Measurements from ENCODE around the gene C18orf63. TPM values are rescaled to one million over a fixed set of nuclear protein-coding genes. Genes with fewer than 3 reads are reported as not detected.

Gene C18orf63
- total RNA-seq, 2 experiments from 2014 or later: not detected

DNA sequence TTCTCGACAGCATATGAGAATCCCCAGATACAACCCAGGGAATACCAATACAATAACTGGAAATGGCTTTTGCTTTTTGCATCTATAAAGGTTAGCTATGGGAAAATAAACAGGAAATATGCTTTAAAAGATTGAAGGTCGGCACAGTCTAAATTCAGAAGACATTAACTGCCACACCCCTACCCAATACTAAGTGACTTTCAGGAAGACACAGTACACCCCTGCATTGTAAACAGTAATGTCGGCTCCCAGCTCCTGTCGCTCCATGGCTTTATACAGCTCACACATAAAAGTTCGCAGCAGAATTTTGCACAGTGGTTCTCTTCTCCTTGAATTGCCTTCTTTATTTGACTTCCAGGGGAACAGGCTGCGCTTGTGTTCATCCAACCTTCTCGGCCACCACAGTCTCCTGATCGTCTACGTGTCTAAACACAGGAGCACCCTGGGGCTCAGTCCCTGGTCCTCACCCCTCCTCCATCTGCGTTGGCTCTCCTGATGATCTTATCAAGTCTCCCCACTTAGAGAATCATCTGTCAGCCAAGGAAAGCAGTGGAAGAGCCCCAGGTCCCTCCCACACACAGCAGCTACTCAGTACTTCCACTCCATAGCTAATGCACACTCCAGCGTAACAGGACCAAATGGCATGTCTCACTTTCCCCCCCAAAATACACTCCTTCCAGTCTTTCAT lies 46.6 kb upstream of the C18orf63 start:
- POLR2A ChIA-PET: no interaction called here

DNA sequence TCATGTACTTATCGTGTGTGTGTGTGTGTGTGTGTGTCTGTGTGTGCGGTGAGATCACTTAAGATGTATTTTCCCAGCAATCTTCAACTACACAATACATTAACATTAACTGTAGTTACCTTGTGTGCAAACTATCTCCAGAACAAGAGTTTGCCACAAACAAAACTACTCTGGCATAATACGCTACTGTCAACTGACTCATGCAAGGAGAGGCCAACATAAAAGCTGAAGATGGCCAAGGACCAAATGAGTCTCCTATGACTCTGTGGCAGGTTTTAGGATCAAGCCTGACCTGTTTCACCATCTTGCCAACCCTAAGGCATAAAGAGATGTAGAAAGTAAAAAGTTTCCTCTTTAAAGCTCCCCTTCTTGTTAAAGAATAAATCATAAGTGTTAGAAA lies 44.0 kb upstream of the C18orf63 start:
- Histone ChIP-seq H3K4me1 (ENCODE audit: insufficient read depth, low read length, poor library complexity, severe bottlenecking) (no peaks in the 10 kb centered on the region), H2AFZ (ENCODE audit: low read length) (no peak overlapping the region), H3K79me2 (ENCODE audit: insufficient read depth, low read depth, low read length) (no peaks in the 10 kb centered on the region), H3K36me3 (ENCODE audit: insufficient read depth, low read length) (no peaks in the 10 kb centered on the region), H3K27ac (ENCODE audit: low read depth, low read length, poor library complexity, severe bottlenecking) (no peak overlapping the region), H3K9me2 (ENCODE audit: insufficient read depth, low read length) (no peaks in the 10 kb centered on the region), H3K9me3 (ENCODE audit: low read length) (no peaks in the 10 kb centered on the region), H3K4me3 (ENCODE audit: low read depth, low read length, poor library complexity, severe bottlenecking) (no peak overlapping the region), H3K4me2 (ENCODE audit: low read length) (no peak overlapping the region), H4K20me1 (ENCODE audit: insufficient read depth, low read length) (no peaks in the 10 kb centered on the region)
- POLR2A ChIA-PET: interaction anchor here (0.6 kb wide), 1 partner anchor 107 kb away, joined by 3 read pairs; no protein-coding TSS in a partner anchor
- intact Hi-C loops (cut with micrococcal nuclease; ENCODE audit: unreplicated experiment): no loop called here
- BruUV-seq (replicated peaks): no TSS peak
- CTCF ChIA-PET (ENCODE audit: unreplicated experiment): no interaction called here
- DNase-seq (ENCODE audit: low spot score): no peak
- TF ChIP-seq, protein P1, sequence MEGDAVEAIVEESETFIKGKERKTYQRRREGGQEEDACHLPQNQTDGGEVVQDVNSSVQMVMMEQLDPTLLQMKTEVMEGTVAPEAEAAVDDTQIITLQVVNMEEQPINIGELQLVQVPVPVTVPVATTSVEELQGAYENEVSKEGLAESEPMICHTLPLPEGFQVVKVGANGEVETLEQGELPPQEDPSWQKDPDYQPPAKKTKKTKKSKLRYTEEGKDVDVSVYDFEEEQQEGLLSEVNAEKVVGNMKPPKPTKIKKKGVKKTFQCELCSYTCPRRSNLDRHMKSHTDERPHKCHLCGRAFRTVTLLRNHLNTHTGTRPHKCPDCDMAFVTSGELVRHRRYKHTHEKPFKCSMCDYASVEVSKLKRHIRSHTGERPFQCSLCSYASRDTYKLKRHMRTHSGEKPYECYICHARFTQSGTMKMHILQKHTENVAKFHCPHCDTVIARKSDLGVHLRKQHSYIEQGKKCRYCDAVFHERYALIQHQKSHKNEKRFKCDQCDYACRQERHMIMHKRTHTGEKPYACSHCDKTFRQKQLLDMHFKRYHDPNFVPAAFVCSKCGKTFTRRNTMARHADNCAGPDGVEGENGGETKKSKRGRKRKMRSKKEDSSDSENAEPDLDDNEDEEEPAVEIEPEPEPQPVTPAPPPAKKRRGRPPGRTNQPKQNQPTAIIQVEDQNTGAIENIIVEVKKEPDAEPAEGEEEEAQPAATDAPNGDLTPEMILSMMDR (conservative IDR thresholded peaks at IDR 0.05; ENCODE audit: low read length): no peak
- no peak for TF ChIP-seq EZH2phosphoT487 (IDR thresholded peaks at IDR 0.05; ENCODE audit: borderline replicate concordance, low read depth, low read length)

More for the DNA sequence above, 46.6 kb upstream of the C18orf63 start:
- H3K27ac ChIP-seq (ENCODE audit: low read depth, low read length, poor library complexity, severe bottlenecking): no peak overlapping the region
- no peak overlapping the region for H3K4me3 ChIP-seq (ENCODE audit: low read depth, low read length, poor library complexity, severe bottlenecking)
- no peaks in the 10 kb centered on the region for H3K4me1 ChIP-seq (ENCODE audit: insufficient read depth, low read length, poor library complexity, severe bottlenecking)
- no peaks in the 10 kb centered on the region for H3K9me2 ChIP-seq (ENCODE audit: insufficient read depth, low read length)
- no peak overlapping the region for H2AFZ ChIP-seq (ENCODE audit: low read length)
- TF ChIP-seq EZH2phosphoT487 (IDR thresholded peaks at IDR 0.05; ENCODE audit: borderline replicate concordance, low read depth, low read length): no peak
- TF ChIP-seq, protein P1 (conservative IDR thresholded peaks at IDR 0.05; ENCODE audit: low read length): no peak
- intact Hi-C loops (cut with micrococcal nuclease; ENCODE audit: unreplicated experiment): no loop called here
- no peaks in the 10 kb centered on the region for H3K79me2 ChIP-seq (ENCODE audit: insufficient read depth, low read depth, low read length)
- no peaks in the 10 kb centered on the region for H4K20me1 ChIP-seq (ENCODE audit: insufficient read depth, low read length)
- CTCF ChIA-PET (ENCODE audit: unreplicated experiment): no interaction called here
- no TSS peak for BruUV-seq (replicated peaks)
- no peak for DNase-seq (ENCODE audit: low spot score)
- no peaks in the 10 kb centered on the region for H3K36me3 ChIP-seq (ENCODE audit: insufficient read depth, low read length)
- no peaks in the 10 kb centered on the region for H3K9me3 ChIP-seq (ENCODE audit: low read length)
- H3K4me2 ChIP-seq (ENCODE audit: low read length): no peak overlapping the region

DNA sequence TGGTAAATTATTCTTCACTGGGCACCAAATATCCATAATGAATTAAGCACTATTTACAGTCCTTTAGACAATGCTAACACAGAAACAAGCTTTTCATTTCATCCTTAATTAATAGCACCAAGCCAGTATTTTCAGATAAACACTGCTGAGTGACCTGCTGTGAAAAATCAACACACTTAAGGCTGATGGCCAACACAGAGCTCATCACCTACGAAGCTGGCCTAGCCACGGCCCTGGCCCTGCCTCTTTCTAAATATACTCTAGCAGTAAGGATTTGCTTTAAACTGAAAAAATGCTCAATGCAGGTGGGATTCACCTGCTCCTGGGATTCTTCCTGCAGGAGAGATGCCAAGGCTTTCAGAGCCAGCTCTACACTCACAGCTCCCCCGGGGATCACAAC lies 42.2 kb upstream of the C18orf63 start:
- Histone ChIP-seq H3K79me2 (ENCODE audit: insufficient read depth, low read depth, low read length) (no peaks in the 10 kb centered on the region), H3K4me1 (ENCODE audit: insufficient read depth, low read length, poor library complexity, severe bottlenecking) (no peaks in the 10 kb centered on the region), H3K9me3 (ENCODE audit: low read length) (no peaks in the 10 kb centered on the region), H2AFZ (ENCODE audit: low read length) (no peak overlapping the region), H4K20me1 (ENCODE audit: insufficient read depth, low read length) (no peaks in the 10 kb centered on the region), H3K36me3 (ENCODE audit: insufficient read depth, low read length) (no peaks in the 10 kb centered on the region), H3K4me3 (ENCODE audit: low read depth, low read length, poor library complexity, severe bottlenecking) (no peak overlapping the region), H3K27ac (ENCODE audit: low read depth, low read length, poor library complexity, severe bottlenecking) (no peak overlapping the region), H3K4me2 (ENCODE audit: low read length) (no peak overlapping the region), H3K9me2 (ENCODE audit: insufficient read depth, low read length) (no peaks in the 10 kb centered on the region)
- ChIA-PET CTCF (ENCODE audit: unreplicated experiment) (no interaction called here), POLR2A (interaction anchor here (0.5 kb wide), 1 partner anchor 301 kb away, joined by 4 read pairs; no protein-coding TSS in a partner anchor)
- BruUV-seq (replicated peaks): no TSS peak
- DNase-seq (ENCODE audit: low spot score): no peak
- TF ChIP-seq, protein P1 (conservative IDR thresholded peaks at IDR 0.05; ENCODE audit: low read length): no peak
- TF ChIP-seq EZH2phosphoT487 (IDR thresholded peaks at IDR 0.05; ENCODE audit: borderline replicate concordance, low read depth, low read length): no peak
- intact Hi-C loops (cut with micrococcal nuclease; ENCODE audit: unreplicated experiment): no loop called here

All from OCI-LY7 (cell line).